ENCODE measurements around the gene FGF3.

FGF3 gene

GRCh38 chr11:69862331-69862771 lies 43.1 kb upstream of the FGF3 start:
- Histone ChIP-seq H3K4me1 (ENCODE audit: control insufficient read depth in 1 of 2, insufficient read depth in 2 of 2, low read length in 2 of 2) (no peaks in the 10 kb centered on the region), H3K27me3 (ENCODE audit: low read depth, low read length) (no peaks in the 10 kb centered on the region), H3K4me3 (ENCODE audit: low read depth in 1 of 2, low read length in 2 of 2) (no peak overlapping the region), H3K36me3 (ENCODE audit: control insufficient read depth in 1 of 2, insufficient read depth in 2 of 2, low read length in 2 of 2) (no peaks in the 10 kb centered on the region), H3K9me3 (ENCODE audit: control insufficient read depth in 1 of 2, low read length in 2 of 2) (no peaks in the 10 kb centered on the region), H3K27ac (ENCODE audit: low read length) (no peak overlapping the region)

DNA sequence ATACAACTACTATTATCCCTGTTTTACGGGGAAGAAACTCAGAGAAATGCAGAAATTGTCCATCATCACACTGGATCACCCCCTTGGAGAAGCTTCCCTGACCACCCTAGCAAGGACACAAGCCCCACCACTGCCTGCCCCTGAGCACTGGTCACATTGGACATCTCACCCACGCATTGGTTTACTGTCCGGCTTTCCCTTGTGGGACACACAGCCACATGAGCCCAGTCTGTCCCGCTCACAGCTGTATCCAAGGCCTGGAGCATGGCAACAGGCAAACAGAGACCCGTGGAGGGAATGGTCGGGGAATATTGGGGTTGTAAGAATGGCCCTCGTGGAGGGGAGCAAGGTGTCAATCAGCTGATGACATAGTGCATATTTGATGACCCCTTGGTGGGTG lies 42.7 kb upstream of the FGF3 start:
- Histone ChIP-seq H3K36me3 (ENCODE audit: control insufficient read depth in 1 of 2, insufficient read depth in 2 of 2, low read length in 2 of 2) (no peaks in the 10 kb centered on the region), H3K4me3 (ENCODE audit: low read depth in 1 of 2, low read length in 2 of 2) (no peak overlapping the region), H3K27ac (ENCODE audit: low read length) (no peak overlapping the region), H3K27me3 (ENCODE audit: low read depth, low read length) (no peaks in the 10 kb centered on the region), H3K9me3 (ENCODE audit: control insufficient read depth in 1 of 2, low read length in 2 of 2) (no peaks in the 10 kb centered on the region), H3K4me1 (ENCODE audit: control insufficient read depth in 1 of 2, insufficient read depth in 2 of 2, low read length in 2 of 2) (no peaks in the 10 kb centered on the region)

GRCh38 chr11:69860796-69861445 lies 41.7 kb upstream of the FGF3 start:
- H3K27ac ChIP-seq (ENCODE audit: low read length), result no peak overlapping the region
- H3K4me3 ChIP-seq (ENCODE audit: low read depth in 1 of 2, low read length in 2 of 2), result no peak overlapping the region
- H3K9me3 ChIP-seq (ENCODE audit: control insufficient read depth in 1 of 2, low read length in 2 of 2), result no peaks in the 10 kb centered on the region
- H3K36me3 ChIP-seq (ENCODE audit: control insufficient read depth in 1 of 2, insufficient read depth in 2 of 2, low read length in 2 of 2), result no peaks in the 10 kb centered on the region
- H3K4me1 ChIP-seq (ENCODE audit: control insufficient read depth in 1 of 2, insufficient read depth in 2 of 2, low read length in 2 of 2), result no peaks in the 10 kb centered on the region
- H3K27me3 ChIP-seq (ENCODE audit: low read depth, low read length), result no peaks in the 10 kb centered on the region

- no peaks in the 10 kb centered on the region for H3K36me3 ChIP-seq (ENCODE audit: control insufficient read depth in 1 of 2, insufficient read depth in 2 of 2, low read length in 2 of 2)
- no peaks in the 10 kb centered on the region for H3K4me1 ChIP-seq (ENCODE audit: control insufficient read depth in 1 of 2, insufficient read depth in 2 of 2, low read length in 2 of 2)
- H3K9me3 ChIP-seq (ENCODE audit: control insufficient read depth in 1 of 2, low read length in 2 of 2), result no peaks in the 10 kb centered on the region
- H3K4me3 ChIP-seq (ENCODE audit: low read depth in 1 of 2, low read length in 2 of 2), result no peak overlapping the region
- no peak overlapping the region for H3K27ac ChIP-seq (ENCODE audit: low read length)
- H3K27me3 ChIP-seq (ENCODE audit: low read depth, low read length), result no peaks in the 10 kb centered on the region
Observed at GRCh38 chr11:69860244-69860643, 41.0 kb upstream of the FGF3 start.

DNA sequence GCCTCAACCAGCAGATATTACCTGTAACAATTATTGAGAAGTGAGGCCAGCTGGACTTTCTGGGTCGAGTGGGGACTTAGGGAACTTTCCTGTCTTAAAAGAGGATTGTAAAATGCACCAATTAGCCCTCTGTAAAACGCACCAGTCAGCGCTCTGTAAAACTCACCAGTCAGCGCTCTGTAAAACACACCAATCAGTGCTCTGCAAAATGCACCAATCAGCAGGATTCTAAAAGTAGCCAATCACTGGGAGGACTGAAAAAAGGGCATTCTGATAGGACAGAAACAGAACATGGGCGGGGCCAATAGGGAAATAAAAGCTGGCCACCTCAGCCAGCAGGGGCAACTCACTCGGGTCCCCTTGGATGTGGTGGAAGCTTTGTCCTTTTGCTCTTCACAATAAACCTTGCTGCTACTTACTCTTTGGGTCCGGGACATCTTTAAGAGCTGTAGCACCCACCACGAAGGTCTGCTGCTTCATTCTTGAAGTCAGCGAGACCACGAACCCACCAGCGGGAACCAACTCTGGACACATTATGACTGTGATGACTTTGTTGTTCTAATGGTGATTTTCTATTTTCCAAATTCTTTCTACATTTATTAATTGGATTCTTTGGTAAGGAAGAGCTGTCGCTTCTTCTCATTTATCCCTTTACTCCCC lies 40.2 kb upstream of the FGF3 start:
- no peak overlapping the region for H3K4me3 ChIP-seq (ENCODE audit: low read depth in 1 of 2, low read length in 2 of 2)
- no peaks in the 10 kb centered on the region for H3K9me3 ChIP-seq (ENCODE audit: control insufficient read depth in 1 of 2, low read length in 2 of 2)
- H3K36me3 ChIP-seq (ENCODE audit: control insufficient read depth in 1 of 2, insufficient read depth in 2 of 2, low read length in 2 of 2), result no peaks in the 10 kb centered on the region
- H3K27me3 ChIP-seq (ENCODE audit: low read depth, low read length), result no peaks in the 10 kb centered on the region
- no peak overlapping the region for H3K27ac ChIP-seq (ENCODE audit: low read length)
- no peaks in the 10 kb centered on the region for H3K4me1 ChIP-seq (ENCODE audit: control insufficient read depth in 1 of 2, insufficient read depth in 2 of 2, low read length in 2 of 2)

DNA sequence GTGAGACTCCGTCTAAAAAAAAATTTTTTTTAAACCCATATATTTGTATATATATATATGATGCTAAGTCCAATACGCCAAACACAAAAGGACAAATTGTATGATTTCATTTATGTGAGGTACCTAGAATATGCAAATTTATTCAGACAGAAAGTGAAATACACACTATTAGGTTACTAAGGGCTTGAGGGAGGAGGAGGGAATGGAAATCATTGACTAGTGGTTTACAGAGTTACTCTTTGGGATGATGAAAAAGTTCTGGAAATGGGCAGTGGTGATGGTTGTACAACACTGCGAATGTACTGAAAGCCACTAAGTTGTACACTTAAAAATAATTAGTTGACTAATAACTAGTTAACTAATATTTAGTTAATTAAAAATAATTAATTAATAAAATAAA lies 36.2 kb upstream of the FGF3 start:
- H3K4me1 ChIP-seq (ENCODE audit: control insufficient read depth in 1 of 2, insufficient read depth in 2 of 2, low read length in 2 of 2), result no peaks in the 10 kb centered on the region
- H3K27me3 ChIP-seq (ENCODE audit: low read depth, low read length), result peaks cover 7% of the 10 kb centered on the region
- no peaks in the 10 kb centered on the region for H3K36me3 ChIP-seq (ENCODE audit: control insufficient read depth in 1 of 2, insufficient read depth in 2 of 2, low read length in 2 of 2)
- no peak overlapping the region for H3K4me3 ChIP-seq (ENCODE audit: low read depth in 1 of 2, low read length in 2 of 2)
- H3K9me3 ChIP-seq (ENCODE audit: control insufficient read depth in 1 of 2, low read length in 2 of 2), result peaks cover 0 to 8% of the 10 kb centered on the region in 2 donors
- H3K27ac ChIP-seq (ENCODE audit: low read length), result no peak overlapping the region

DNA sequence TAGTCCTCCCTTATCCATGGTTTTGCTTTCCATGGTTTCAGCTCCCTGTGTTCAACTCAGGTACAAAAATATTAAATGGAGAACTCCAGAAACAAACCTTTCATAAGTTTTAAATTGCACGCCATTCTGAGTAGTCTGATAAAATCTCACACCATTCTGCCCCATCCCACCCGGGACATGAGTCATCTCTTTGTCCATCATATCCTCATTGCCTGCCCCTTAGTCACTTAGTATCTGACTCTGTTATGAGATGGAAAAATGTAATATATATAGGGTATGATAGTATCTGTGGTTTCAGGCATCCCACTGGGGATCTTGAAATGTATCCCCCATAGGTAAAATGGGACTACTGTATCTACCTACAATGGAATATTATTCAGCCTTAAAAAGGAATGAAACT lies 35.5 kb upstream of the FGF3 start:
- Histone ChIP-seq H3K27me3 (ENCODE audit: low read depth, low read length) (peaks cover 7% of the 10 kb centered on the region), H3K27ac (ENCODE audit: low read length) (no peak overlapping the region), H3K9me3 (ENCODE audit: control insufficient read depth in 1 of 2, low read length in 2 of 2) (peaks cover 0 to 8% of the 10 kb centered on the region in 2 donors), H3K4me3 (ENCODE audit: low read depth in 1 of 2, low read length in 2 of 2) (no peak overlapping the region), H3K36me3 (ENCODE audit: control insufficient read depth in 1 of 2, insufficient read depth in 2 of 2, low read length in 2 of 2) (no peaks in the 10 kb centered on the region), H3K4me1 (ENCODE audit: control insufficient read depth in 1 of 2, insufficient read depth in 2 of 2, low read length in 2 of 2) (no peaks in the 10 kb centered on the region)

DNA sequence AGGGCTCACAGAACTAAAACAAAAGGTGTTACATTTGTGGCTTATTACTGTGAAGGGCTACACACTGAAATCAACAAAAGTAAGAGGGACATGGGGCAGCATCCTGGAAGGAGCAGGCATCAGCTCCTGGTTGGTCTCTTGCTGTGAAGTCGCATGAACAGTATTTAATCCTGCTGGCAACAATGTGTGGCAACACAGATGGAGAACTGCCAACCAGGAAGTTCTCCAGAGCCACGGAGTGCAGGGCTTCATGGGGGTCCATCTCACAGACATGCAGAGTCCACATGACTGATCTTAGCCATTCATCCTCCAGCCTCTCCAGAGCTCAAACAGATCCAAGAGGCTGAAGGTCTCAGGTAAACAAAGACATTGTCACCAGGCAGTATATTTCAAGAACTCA lies 32.8 kb upstream of the FGF3 start:
- H3K9me3 ChIP-seq (ENCODE audit: control insufficient read depth in 1 of 2, low read length in 2 of 2), result peaks cover 0 to 8% of the 10 kb centered on the region in 2 donors
- peaks cover 7% of the 10 kb centered on the region for H3K27me3 ChIP-seq (ENCODE audit: low read depth, low read length)
- H3K27ac ChIP-seq (ENCODE audit: low read length), result no peak overlapping the region
- H3K36me3 ChIP-seq (ENCODE audit: control insufficient read depth in 1 of 2, insufficient read depth in 2 of 2, low read length in 2 of 2), result no peaks in the 10 kb centered on the region
- no peaks in the 10 kb centered on the region for H3K4me1 ChIP-seq (ENCODE audit: control insufficient read depth in 1 of 2, insufficient read depth in 2 of 2, low read length in 2 of 2)
- H3K4me3 ChIP-seq (ENCODE audit: low read depth in 1 of 2, low read length in 2 of 2), result no peak overlapping the region

GRCh38 chr11:69848201-69848600 lies 29.0 kb upstream of the FGF3 start:
- no peak overlapping the region for H3K4me3 ChIP-seq (ENCODE audit: low read depth in 1 of 2, low read length in 2 of 2)
- H3K27ac ChIP-seq (ENCODE audit: low read length), result no peak overlapping the region
- H3K4me1 ChIP-seq (ENCODE audit: control insufficient read depth in 1 of 2, insufficient read depth in 2 of 2, low read length in 2 of 2), result no peaks in the 10 kb centered on the region
- no peaks in the 10 kb centered on the region for H3K36me3 ChIP-seq (ENCODE audit: control insufficient read depth in 1 of 2, insufficient read depth in 2 of 2, low read length in 2 of 2)
- H3K27me3 ChIP-seq (ENCODE audit: low read depth, low read length), result peaks cover 7% of the 10 kb centered on the region
- H3K9me3 ChIP-seq (ENCODE audit: control insufficient read depth in 1 of 2, low read length in 2 of 2), result no peaks in the 10 kb centered on the region

DNA sequence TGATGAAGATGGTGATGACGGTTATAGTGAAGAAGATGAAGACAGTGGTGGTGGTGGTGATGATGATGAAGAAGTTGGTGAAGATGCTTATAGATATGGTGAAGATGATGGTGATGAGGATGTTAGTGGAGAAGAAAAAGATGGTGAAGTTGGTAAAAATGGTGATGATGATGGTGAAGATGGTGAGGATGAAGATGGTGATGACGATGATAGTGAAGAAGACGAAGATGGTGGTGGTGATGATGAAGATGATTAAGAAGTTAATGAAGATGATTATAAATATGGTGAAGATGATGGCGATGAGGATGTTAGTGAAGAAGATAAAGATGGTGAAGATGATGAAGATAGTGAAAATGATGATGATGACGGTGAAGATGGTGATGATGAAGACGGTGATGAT lies 25.2 kb upstream of the FGF3 start:
- Histone ChIP-seq H3K36me3 (ENCODE audit: control insufficient read depth in 1 of 2, insufficient read depth in 2 of 2, low read length in 2 of 2) (no peaks in the 10 kb centered on the region), H3K4me1 (ENCODE audit: control insufficient read depth in 1 of 2, insufficient read depth in 2 of 2, low read length in 2 of 2) (no peaks in the 10 kb centered on the region), H3K27ac (ENCODE audit: low read length) (no peak overlapping the region), H3K4me3 (ENCODE audit: low read depth in 1 of 2, low read length in 2 of 2) (no peak overlapping the region), H3K9me3 (ENCODE audit: control insufficient read depth in 1 of 2, low read length in 2 of 2) (no peaks in the 10 kb centered on the region), H3K27me3 (ENCODE audit: low read depth, low read length) (peaks cover 6% of the 10 kb centered on the region)

DNA sequence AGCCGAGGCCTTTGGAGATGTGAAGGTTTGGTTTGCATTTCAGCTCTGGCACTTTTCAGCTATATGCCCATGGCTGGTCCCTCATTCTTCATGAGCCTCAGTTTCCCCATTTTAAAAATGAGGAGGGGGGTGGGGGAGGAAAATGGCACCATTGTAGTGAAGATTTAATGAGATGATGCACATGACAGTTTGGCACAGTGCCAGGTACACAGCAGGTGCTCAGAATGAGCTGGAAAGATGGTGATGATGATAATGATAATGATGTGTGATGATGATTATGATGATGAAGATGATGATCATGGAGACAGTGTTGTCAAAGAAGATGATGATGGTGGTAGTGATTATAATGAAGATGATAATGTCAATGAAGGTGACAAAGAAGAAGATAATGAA lies 24.3 kb upstream of the FGF3 start:
- H3K9me3 ChIP-seq (ENCODE audit: control insufficient read depth in 1 of 2, low read length in 2 of 2), result no peaks in the 10 kb centered on the region
- no peak overlapping the region for H3K4me3 ChIP-seq (ENCODE audit: low read depth in 1 of 2, low read length in 2 of 2)
- H3K27me3 ChIP-seq (ENCODE audit: low read depth, low read length), result peaks cover 6% of the 10 kb centered on the region
- no peak overlapping the region for H3K27ac ChIP-seq (ENCODE audit: low read length)
- H3K4me1 ChIP-seq (ENCODE audit: control insufficient read depth in 1 of 2, insufficient read depth in 2 of 2, low read length in 2 of 2), result no peaks in the 10 kb centered on the region
- no peaks in the 10 kb centered on the region for H3K36me3 ChIP-seq (ENCODE audit: control insufficient read depth in 1 of 2, insufficient read depth in 2 of 2, low read length in 2 of 2)
